Subcutaneous adipose tissue (tissue), 4 donors: ENCODE data around the gene ANKRD42. TPM values are rescaled to one million over a fixed set of nuclear protein-coding genes. Genes with fewer than 3 reads are reported as not detected.

Experiments
- CTCF ChIP-seq: fragments of 450-650 bp; IDR thresholded peaks from one replicate; pipeline ENCODE4 v1.5.1; 2016; ENCODE audit warnings: low read depth, mild to moderate bottlenecking, control low read depth, antibody characterized with exemption, moderate library complexity
- total RNA-seq, 4 donors: library from RNA; depleted of rRNA; stranded (reverse); fragments of >200 nt; gene quantifications; one replicate each; pipeline ENCODE4 v1.1.0, GENCODE V29; 2016

Gene ANKRD42
- total RNA-seq, 4 donors from 2014 or later, result 6.7 to 16.8 (median 11.1) TPM

DNA sequence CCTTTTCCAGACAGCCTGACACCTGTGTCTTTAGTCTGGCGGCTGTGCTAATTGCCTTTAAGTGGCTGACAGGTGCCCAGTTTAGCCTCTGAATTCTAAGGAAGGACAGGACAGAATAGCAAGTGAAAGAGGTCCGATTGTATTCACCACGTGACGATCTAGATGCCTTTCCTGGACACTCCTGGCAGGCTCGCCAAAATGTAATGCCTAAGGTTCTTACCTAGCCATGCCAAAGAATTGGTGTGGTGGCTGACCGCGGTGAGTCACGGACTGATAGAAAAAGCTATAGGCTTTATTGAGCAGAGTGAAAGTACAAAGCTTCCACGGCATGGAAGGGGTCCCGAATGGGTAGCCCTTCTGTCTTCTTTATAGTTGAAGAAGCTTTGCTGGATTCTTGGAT is 26.7 kb downstream of the ANKRD42 start:
- no peak for TF ChIP-seq CTCF

DNA sequence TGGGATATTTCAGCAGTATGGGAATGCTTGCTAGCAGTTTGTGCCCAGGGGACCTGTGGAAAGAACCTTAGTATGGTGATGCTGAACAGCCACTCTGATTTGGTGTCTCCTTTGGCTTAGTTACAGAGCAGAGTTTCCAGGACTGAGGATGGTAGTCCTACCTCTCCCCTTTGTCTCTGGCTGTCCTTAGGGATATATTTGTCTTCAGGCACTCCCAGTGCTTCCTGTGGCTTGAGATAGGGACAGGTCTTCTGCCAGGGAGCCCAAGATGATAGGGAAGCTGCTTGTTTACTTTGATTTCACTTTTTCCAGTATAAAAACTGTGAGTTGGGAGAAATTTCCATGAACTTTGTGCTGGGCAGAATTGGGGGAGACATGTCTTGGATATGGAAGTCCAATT is 28.2 kb downstream of the ANKRD42 start:
- TF ChIP-seq CTCF, result no peak

- no peak for TF ChIP-seq CTCF
Observed at GRCh38 chr11:83222499-83222898, 29.0 kb downstream of the ANKRD42 start.

GRCh38 chr11:83223457-83223856 is 29.9 kb downstream of the ANKRD42 start:
- TF ChIP-seq CTCF, result no peak

DNA sequence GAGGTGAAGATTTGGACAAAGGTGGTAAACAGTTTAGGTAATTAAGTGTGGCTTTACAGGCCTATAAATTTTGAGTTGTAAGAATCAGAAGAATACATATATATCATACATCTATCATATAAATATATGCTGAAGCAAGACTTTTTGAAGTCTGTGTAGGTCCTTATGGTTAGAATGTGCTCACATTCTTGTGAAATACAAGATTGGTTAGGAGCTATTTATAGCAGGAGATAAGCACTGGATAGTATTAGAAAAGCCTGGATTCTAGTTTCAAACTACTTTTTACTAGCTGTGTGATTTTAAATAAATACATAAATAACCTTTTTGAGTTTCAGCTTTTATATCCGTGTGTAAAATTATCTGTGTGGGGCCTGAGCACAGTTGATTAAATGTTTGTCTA is 42.3 kb downstream of the ANKRD42 start:
- TF ChIP-seq CTCF, result no peak

- no peak for TF ChIP-seq CTCF
Observed at GRCh38 chr11:83238111-83238510, 44.6 kb downstream of the ANKRD42 start.

DNA sequence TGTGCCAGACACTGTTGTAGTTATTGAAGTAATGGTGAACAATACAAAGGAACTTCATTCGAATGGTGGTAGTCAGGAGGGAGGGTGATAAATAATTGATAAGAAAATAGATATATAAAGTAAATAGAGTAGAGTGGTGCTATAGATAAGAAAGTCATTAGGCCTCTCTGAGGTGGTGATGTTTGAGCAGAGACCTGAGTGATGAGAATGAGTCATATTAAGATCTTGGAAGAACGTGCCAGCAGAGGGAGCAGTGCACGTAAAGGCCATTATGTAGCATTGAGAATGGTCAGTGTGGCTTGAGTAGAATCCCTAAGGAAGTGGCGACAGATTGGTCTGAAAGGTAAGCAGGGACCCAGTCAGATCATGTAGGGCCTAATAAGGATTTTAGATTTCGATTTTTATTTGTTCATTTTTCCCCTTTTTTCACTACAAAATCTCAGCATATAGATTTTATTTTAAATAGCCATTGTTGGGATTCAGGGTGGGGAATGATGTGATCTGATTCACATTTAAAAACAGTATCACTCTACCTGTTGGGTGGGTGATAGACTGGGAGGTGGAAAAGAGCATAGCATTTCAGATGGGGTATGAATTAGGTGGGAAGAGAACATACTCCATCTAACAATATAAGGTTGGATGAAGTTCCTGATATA is 47.9 kb downstream of the ANKRD42 start:
- no peak for TF ChIP-seq CTCF
